Measurements from ENCODE around the gene NDUFB5.

GRCh38 chr3:179580992-179581391 is 23.6 kb upstream of the NDUFB5 start:
- TF ChIP-seq CTCF (IDR thresholded peaks at IDR 0.05) = no peak
- no peak for TF ChIP-seq POLR2A (IDR thresholded peaks at IDR 0.05)

Data from uterus (tissue), 2 donors.